ENCODE results near the gene SPON1. TPM values are rescaled to one million over a fixed set of nuclear protein-coding genes. Genes with fewer than 3 reads are reported as not detected.
"Not testable (repeated sequence)": the region's sequence is repeated elsewhere in the genome, so short reads cannot be mapped to it uniquely, and the experiment has no call there.

Gene SPON1
- total RNA-seq, 2 donors from 2014 or later = 9.3 to 26.7 TPM

- ATAC-seq (no peak), DNase-seq (no peak)
- no peaks in the 10 kb centered on the region for H3K9me3 ChIP-seq
- H3K4me3 ChIP-seq = no peak overlapping the region
- no peak overlapping the region for H3K27ac ChIP-seq
- intact Hi-C loops (cut with DNase I) = no loop called here
- peaks cover 14% of the 10 kb centered on the region for H3K4me1 ChIP-seq
- 92 to 100% methylated on average over 1 of the region's 1 CpG for WGBS, 2 donors
- no peaks in the 10 kb centered on the region for H3K27me3 ChIP-seq
- no peaks in the 10 kb centered on the region for H3K36me3 ChIP-seq (replicated peaks in 1 of 2; ENCODE audit: insufficient read depth in 1 of 2, low read depth in 2 of 2)
- TF ChIP-seq POLR2A (IDR thresholded peaks at IDR 0.05) (no peak), CTCF (IDR thresholded peaks at IDR 0.05) (no peak)
Observed at GRCh38 chr11:13927481-13927880, 35.0 kb upstream of the SPON1 start.

GRCh38 chr11:13928566-13929251 is 33.8 kb upstream of the SPON1 start:
- Histone ChIP-seq H3K27me3 (no peaks in the 10 kb centered on the region), H3K4me1 (peaks cover 14% of the 10 kb centered on the region), H3K36me3 (replicated peaks in 1 of 2; ENCODE audit: insufficient read depth in 1 of 2, low read depth in 2 of 2) (no peaks in the 10 kb centered on the region), H3K9me3 (no peaks in the 10 kb centered on the region), H3K27ac (no peak overlapping the region), H3K4me3 (no peak overlapping the region)
- TF ChIP-seq CTCF (IDR thresholded peaks at IDR 0.05) (no peak), POLR2A (IDR thresholded peaks at IDR 0.05) (no peak)
- ATAC-seq (no peak), DNase-seq (peak in 1 of 4 donors; percentile 10)
- WGBS, 2 donors = 24 to 29% methylated on average over 4 of the region's 4 CpGs
- intact Hi-C loops (cut with DNase I) = no loop called here

- Histone ChIP-seq H3K4me3 (no peak overlapping the region), H3K4me1 (peaks cover 14% of the 10 kb centered on the region), H3K9me3 (no peaks in the 10 kb centered on the region), H3K36me3 (replicated peaks in 1 of 2; ENCODE audit: insufficient read depth in 1 of 2, low read depth in 2 of 2) (no peaks in the 10 kb centered on the region), H3K27me3 (no peaks in the 10 kb centered on the region), H3K27ac (no peak overlapping the region)
- intact Hi-C loops (cut with DNase I) = no loop called here
- no peak for DNase-seq
- ATAC-seq = no peak
- WGBS, 2 donors = 53 to 56% methylated on average over 3 of the region's 3 CpGs
- TF ChIP-seq CTCF (IDR thresholded peaks at IDR 0.05) (no peak), POLR2A (IDR thresholded peaks at IDR 0.05) (no peak)
Observed at GRCh38 chr11:13929395-13929891, 33.1 kb upstream of the SPON1 start.

GRCh38 chr11:13931356-13931755 is 31.2 kb upstream of the SPON1 start:
- no peak for DNase-seq
- no peak for ATAC-seq
- no peaks in the 10 kb centered on the region for H3K9me3 ChIP-seq
- no peak for TF ChIP-seq CTCF (IDR thresholded peaks at IDR 0.05)
- TF ChIP-seq POLR2A (IDR thresholded peaks at IDR 0.05) = no peak
- WGBS, 2 donors = 83 to 86% methylated on average over 4 of the region's 4 CpGs
- H3K4me1 ChIP-seq = peaks cover 14% of the 10 kb centered on the region
- H3K27ac ChIP-seq = no peak overlapping the region
- intact Hi-C loops (cut with DNase I) = no loop called here
- H3K36me3 ChIP-seq (replicated peaks in 1 of 2; ENCODE audit: insufficient read depth in 1 of 2, low read depth in 2 of 2) = no peaks in the 10 kb centered on the region
- no peak overlapping the region for H3K4me3 ChIP-seq
- H3K27me3 ChIP-seq = no peaks in the 10 kb centered on the region

- H3K4me1 ChIP-seq; H3K27me3 ChIP-seq; H3K27ac ChIP-seq; H3K36me3 ChIP-seq (replicated peaks in 1 of 2; ENCODE audit: insufficient read depth in 1 of 2, low read depth in 2 of 2); ATAC-seq; H3K9me3 ChIP-seq; intact Hi-C loops (cut with DNase I); DNase-seq; H3K4me3 ChIP-seq: not testable (repeated sequence)
- WGBS, 2 donors = 86 to 91% methylated on average over 4 of the region's 4 CpGs
Observed at GRCh38 chr11:13937154-13937553, 25.4 kb upstream of the SPON1 start.

GRCh38 chr11:13938829-13939228 is 23.7 kb upstream of the SPON1 start:
- ATAC-seq; DNase-seq; H3K9me3 ChIP-seq; intact Hi-C loops (cut with DNase I); H3K36me3 ChIP-seq (replicated peaks in 1 of 2; ENCODE audit: insufficient read depth in 1 of 2, low read depth in 2 of 2); H3K4me1 ChIP-seq; H3K4me3 ChIP-seq; H3K27ac ChIP-seq; H3K27me3 ChIP-seq: not testable (repeated sequence)
- 65 to 75% methylated on average over 9 to 10 of the region's 10 CpGs for WGBS, 2 donors
